ENCODE data around the gene LRMDA. TPM values are rescaled to one million over a fixed set of nuclear protein-coding genes. Genes with fewer than 3 reads are reported as not detected.

Gene LRMDA
- total and polyA plus RNA-seq, 2 of the 8 experiments (the other 6 are each of a cell fraction or from before 2014, with no cell fraction given) = 0.86 to 2.8 TPM

DNA sequence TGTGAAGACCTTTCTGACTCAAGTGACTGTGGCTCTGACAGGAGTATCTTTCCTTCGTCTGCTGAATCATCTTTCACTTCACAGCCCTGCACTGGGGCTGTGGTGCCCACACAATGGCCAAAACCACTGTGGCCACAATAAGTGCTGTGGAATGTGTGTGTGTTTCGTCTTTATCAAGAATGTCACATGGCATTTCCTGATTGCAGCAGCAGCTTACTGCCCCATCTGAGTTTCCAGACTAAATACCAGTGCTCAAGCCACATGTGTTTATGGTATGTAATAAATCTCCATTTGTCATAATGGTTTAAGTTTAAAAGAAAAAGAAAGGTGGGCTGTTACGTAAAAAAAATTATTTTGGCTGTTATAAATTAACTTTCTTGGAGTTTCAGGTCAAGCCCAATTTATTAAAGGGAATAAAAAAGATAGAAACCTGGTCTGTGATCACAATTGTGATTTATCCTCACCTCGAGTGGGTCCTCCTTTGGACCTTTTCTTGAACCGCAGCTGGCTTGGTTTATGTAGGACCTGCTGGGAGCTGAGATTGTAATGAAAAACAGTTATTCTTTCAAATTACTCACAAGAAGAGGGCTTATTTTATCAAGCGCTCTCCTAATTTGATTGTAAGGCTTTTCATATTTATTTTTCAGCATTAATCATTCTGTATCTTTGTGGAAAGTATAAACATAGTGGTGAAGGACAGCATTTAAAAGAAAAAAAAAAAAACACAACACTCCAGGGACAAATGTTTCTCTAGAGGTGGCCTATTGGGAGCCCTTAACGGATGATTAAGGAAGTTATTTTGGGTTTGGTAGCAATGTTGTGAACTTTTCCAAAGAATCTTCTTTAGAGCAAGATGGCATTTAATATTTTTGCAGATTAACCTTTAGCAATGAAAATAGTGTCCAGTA, 116.2 kb downstream of the LRMDA start:
- CTCF ChIA-PET (ENCODE audit: partially characterized antibody) = interaction anchor here (1.6 kb wide), 1 partner anchor 46 kb away, joined by 4 read pairs; no protein-coding TSS in a partner anchor
- H3K4me1 ChIP-seq (replicated peaks in 1 of 4; ENCODE audit: control insufficient read depth in 3 of 4, insufficient read depth in 4 of 4, low read length in 3 of 4) = peaks cover 0 to 2% (median 0%) of the 10 kb centered on the region in 4 experiments; a peak in 1 of 7 replicates
- DNase-seq (ENCODE audit: low read depth in 1 of 2, low spot score in 2 of 2) = no peak
- FAIRE-seq = no peak
- no peak overlapping the region for H2BK5ac ChIP-seq (ENCODE audit: low read depth, low read length)
- H3K23ac ChIP-seq (ENCODE audit: insufficient read length) = no peak overlapping the region
- no peak overlapping the region for H3K4me2 ChIP-seq (ENCODE audit: insufficient read depth in 1 of 2, low read depth in 2 of 2, low read length in 2 of 2)
- H2BK20ac ChIP-seq (ENCODE audit: low read length) = no peak overlapping the region
- no peaks in the 10 kb centered on the region for H3K79me2 ChIP-seq (ENCODE audit: control insufficient read depth in 1 of 2, insufficient read depth in 2 of 2, low read length in 2 of 2)
- no peaks in the 10 kb centered on the region for H4K20me1 ChIP-seq (replicated peaks in 1 of 2; ENCODE audit: control insufficient read depth in 1 of 2, insufficient read depth in 2 of 2, low read length in 2 of 2)
- 84% methylated on average over 7 of the region's 7 CpGs; no CpG with 5 or more reads in 1 of the 2 experiments for WGBS, 2 experiments (ENCODE audit: extremely low coverage in 1 of 2, insufficient coverage in 1 of 2, insufficient read length in 1 of 2, insufficient replicate concordance in 2 of 2, low coverage in 1 of 2, low lambda C conversion rate in 2 of 2, missing lambda C conversion rate in 1 of 2)
- POLR2A ChIA-PET (ENCODE audit: partially characterized antibody) = no interaction called here
- H2BK120ac ChIP-seq (replicated peaks; ENCODE audit: low read depth, low read length) = no peak overlapping the region
- H3K4me3 ChIP-seq (ENCODE audit: extremely low read depth in 1 of 4, insufficient read depth in 2 of 4, low read depth in 3 of 4, low read length in 4 of 4) = no peak overlapping the region
- H2AFZ ChIP-seq (ENCODE audit: low read length) = no peak overlapping the region
- H3K56ac ChIP-seq (replicated peaks; ENCODE audit: insufficient read length, low read depth, low read length) = no peak overlapping the region
- H3K23me2 ChIP-seq (ENCODE audit: low read depth, low read length) = no peaks in the 10 kb centered on the region
- H2AK5ac ChIP-seq (ENCODE audit: low read depth, low read length) = no peak overlapping the region
- H3K27me3 ChIP-seq (replicated peaks in 1 of 4; ENCODE audit: control insufficient read depth in 3 of 4, extremely low read depth in 1 of 4, insufficient read depth in 3 of 4, low read length in 3 of 4) = no peaks in the 10 kb centered on the region
- no peak overlapping the region for H2BK15ac ChIP-seq (ENCODE audit: low read length)
- no peaks in the 10 kb centered on the region for H3K79me1 ChIP-seq (ENCODE audit: low read depth, low read length)
- no peaks in the 10 kb centered on the region; a peak in 1 of 4 replicates for H3K9me3 ChIP-seq (ENCODE audit: insufficient read depth in 2 of 2, low read depth in 1 of 2, low read length in 1 of 2)
- no peak overlapping the region for H3K27ac ChIP-seq (ENCODE audit: low read depth, low read length)
- no peak overlapping the region for H4K8ac ChIP-seq (ENCODE audit: extremely low read depth, insufficient read depth, low read length)
- no peak overlapping the region for H4K91ac ChIP-seq (replicated peaks; ENCODE audit: insufficient read length, low read length)
- no peak overlapping the region for H3K9ac ChIP-seq (replicated peaks in 1 of 4; ENCODE audit: extremely low read depth in 1 of 4, low read depth in 3 of 4, low read length in 3 of 4)
- H3K14ac ChIP-seq (ENCODE audit: insufficient read length) = no peak overlapping the region
- H2BK12ac ChIP-seq (ENCODE audit: low read depth, low read length) = no peak overlapping the region
- no peaks in the 10 kb centered on the region for H3K36me3 ChIP-seq (ENCODE audit: control insufficient read depth in 2 of 4, insufficient read depth in 4 of 4, low read length in 3 of 4)
- H3K18ac ChIP-seq (ENCODE audit: extremely low read depth, low read length) = no peak overlapping the region
- H3K4ac ChIP-seq (replicated peaks; ENCODE audit: insufficient read length, low read depth, low read length) = no peak overlapping the region
- no peak overlapping the region for H4K5ac ChIP-seq (ENCODE audit: insufficient read length, low read depth, low read length)
- TF ChIP-seq TEAD4 (IDR thresholded peaks at IDR 0.05; ENCODE audit: low read depth, low read length) (no peak), ATF2 (IDR thresholded peaks at IDR 0.05; ENCODE audit: low read length) (no peak)
